Measurements from ENCODE around the gene EGFL6. TPM values are rescaled to one million over a fixed set of nuclear protein-coding genes. Genes with fewer than 3 reads are reported as not detected.

Gene EGFL6
- total RNA-seq (2021) (0.89 to 0.96 TPM (median 0.89 TPM) in 3 replicates), Bru-seq, nascent RNA (percentile 14 among the genes with signal in this experiment)
- long read RNA-seq, experiment 1: 0 reads
- long read RNA-seq, experiment 2: 0 reads
- long read RNA-seq, experiment 3: 0 reads

GRCh38 chrX:13569479-13570260 is at the start of gene EGFL6:
TSS of gene EGFL6 (plus strand) at chrX:13569601. CDS start at chrX:13569862, 261 bp downstream.
- CTCF ChIA-PET: interaction anchor here (1.5 to 1.6 kb wide), 2 partner anchors 29 to 76 kb away, joined by 3 to 5 read pairs; no protein-coding TSS in a partner anchor

More at GRCh38 chrX:13569479-13570260, at the start of gene EGFL6:
- DNase-seq (ENCODE audit: low spot score) (peak; percentile 21), ATAC-seq (peak; percentile 71)
- Mint-ChIP-seq H3K27ac (no peak within 1 kb of the TSS), H3K4me1 (peaks cover 4% of the 10 kb centered on the region; the same call in 1 of the 2 replicates), H3K9me3 (no peaks in the 10 kb centered on the region), H3K27me3 (ENCODE audit: low read depth) (peaks cover 32% of the 10 kb centered on the region), H3K36me3 (no peaks in the 10 kb centered on the region), H3K4me3 (peak within 1 kb of the TSS; percentile 69)
- no peak for TF ChIP-seq STAT6 (CRISPR knock-in tag; conservative IDR thresholded peaks at IDR 0.05; ENCODE audit: low read depth)
- TF ChIP-seq E2F1 (CRISPR knock-in tag; IDR thresholded peaks at IDR 0.05): no peak
- TF ChIP-seq PRRX2 (CRISPR knock-in tag; IDR thresholded peaks at IDR 0.05): no peak
- no peak for TF ChIP-seq NFE2L1 (CRISPR knock-in tag; IDR thresholded peaks at IDR 0.05)
- no peak for TF ChIP-seq KAT7 (CRISPR knock-in tag; IDR thresholded peaks at IDR 0.05; ENCODE audit: borderline replicate concordance)
- TF ChIP-seq FOXP1 (CRISPR knock-in tag; IDR thresholded peaks at IDR 0.05; ENCODE audit: borderline replicate concordance): 0 out of 2 replicates have a peak, but pooled peaks have one; percentile 13
- no peak for TF ChIP-seq TEAD4 (CRISPR knock-in tag; IDR thresholded peaks at IDR 0.05)
- no peak for TF ChIP-seq NFYB (CRISPR knock-in tag; conservative IDR thresholded peaks at IDR 0.05; ENCODE audit: low read depth)
- TF ChIP-seq, protein P1, sequence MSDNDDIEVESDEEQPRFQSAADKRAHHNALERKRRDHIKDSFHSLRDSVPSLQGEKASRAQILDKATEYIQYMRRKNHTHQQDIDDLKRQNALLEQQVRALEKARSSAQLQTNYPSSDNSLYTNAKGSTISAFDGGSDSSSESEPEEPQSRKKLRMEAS (CRISPR knock-in tag; IDR thresholded peaks at IDR 0.05): peak; percentile 25; the same call in 1 of the 2 replicates
- no peak for TF ChIP-seq ZNF425 (CRISPR knock-in tag; conservative IDR thresholded peaks at IDR 0.05)
- no peak for TF ChIP-seq E2F4 (CRISPR knock-in tag; IDR thresholded peaks at IDR 0.05; ENCODE audit: borderline replicate concordance, low read depth)
- TF ChIP-seq MYBL2 (CRISPR knock-in tag; IDR thresholded peaks at IDR 0.05): no peak
- no peak for TF ChIP-seq ESRRA (CRISPR knock-in tag; IDR thresholded peaks at IDR 0.05; ENCODE audit: borderline replicate concordance)
- POLR2A ChIA-PET: no interaction called here
